Gastrocnemius medialis (tissue), 4 donors: ENCODE measurements around the gene HSPB7.

Source experiments
- CTCF ChIP-seq, 5 experiments: fragments of 450-650 bp in 3 of 5; fragments of 200-600 bp in 2 of 5; sonication (generic) in 2 of 5; IDR thresholded peaks in 4 of 5; conservative IDR thresholded peaks in 1 of 5; 1 replicate in 4 of 5; 2 replicates in 1 of 5; pipeline ENCODE4 v1.5.1; 2016 to 2019; ENCODE audit warnings: antibody characterized with exemption in 5 of 5, mild to moderate bottlenecking in 3 of 5, moderate library complexity in 3 of 5
- POLR2A ChIP-seq, 2 donors: fragments of 450-650 bp; IDR thresholded peaks; one replicate each; pipeline ENCODE4 v1.6.1; 2017; ENCODE audit warnings: antibody characterized with exemption in 2 of 2, mild to moderate bottlenecking in 2 of 2, moderate library complexity in 2 of 2

- TF ChIP-seq CTCF (IDR thresholded peaks at IDR 0.05 in 4 of 5, conservative IDR thresholded peaks at IDR 0.05 in 1 of 5) (no peak), POLR2A (IDR thresholded peaks at IDR 0.05) (no peak)
Measured at GRCh38 chr1:16026723-16027484, 9.1 kb upstream of the HSPB7 start.
